Mucosa of rectum (tissue), 2 donors: Measurements from ENCODE around the gene VSIR.

Experiments
- H3K27ac ChIP-seq, 2 donors: one replicate each; pipeline ENCODE4 v1.7.0; 2013; ENCODE audit warnings: inconsistent platforms in 2 of 2, low read depth in 2 of 2, low read length in 2 of 2
- H3K27me3 ChIP-seq, 2 donors: one replicate each; pipeline ENCODE4 v1.7.0; 2013; ENCODE audit warnings: low read length in 2 of 2; ENCODE audit not compliant: control insufficient read depth in 2 of 2, insufficient read depth in 2 of 2
- H3K36me3 ChIP-seq, 2 donors: one replicate each; pipeline ENCODE4 v1.7.0; 2013; ENCODE audit warnings: low read length in 2 of 2; ENCODE audit not compliant: control insufficient read depth in 2 of 2, insufficient read depth in 2 of 2
- H3K4me1 ChIP-seq, 2 donors: one replicate each; pipeline ENCODE4 v1.7.0; 2013; ENCODE audit warnings: low read length in 2 of 2, mild to moderate bottlenecking in 1 of 2; ENCODE audit not compliant: control insufficient read depth in 2 of 2, insufficient read depth in 2 of 2
- H3K4me3 ChIP-seq, 2 donors: one replicate each; pipeline ENCODE4 v1.7.0; 2013; ENCODE audit warnings: low read length in 2 of 2
- H3K9ac ChIP-seq, 2 donors: one replicate each; pipeline ENCODE4 v1.7.0; 2013; ENCODE audit warnings: low read length in 2 of 2, low read depth in 1 of 2, mild to moderate bottlenecking in 1 of 2
- H3K9me3 ChIP-seq, 2 donors: one replicate each; pipeline ENCODE4 v1.7.0; 2013; ENCODE audit warnings: low read length in 2 of 2; ENCODE audit not compliant: control insufficient read depth in 2 of 2
- donor health status: healthy.
- donor health status: Normal muscosa, but diverticular disease.

The VSIR gene

GRCh38 chr10:71765176-71765904, 8.0 kb downstream of the VSIR start:
- Histone ChIP-seq H3K27ac (peak overlapping the region; percentile 97), H3K9me3 (no peaks in the 10 kb centered on the region), H3K9ac (peak overlapping the region in 1 of 2 donors; percentile 21), H3K27me3 (no peaks in the 10 kb centered on the region), H3K4me3 (no peak overlapping the region), H3K4me1 (peaks cover 64 to 65% of the 10 kb centered on the region in 2 donors), H3K36me3 (peaks cover 15 to 30% of the 10 kb centered on the region in 2 donors)

GRCh38 chr10:71763352-71764127, 9.8 kb downstream of the VSIR start:
- no peaks in the 10 kb centered on the region for H3K9me3 ChIP-seq
- peaks cover 18 to 34% of the 10 kb centered on the region in 2 donors for H3K36me3 ChIP-seq
- no peak overlapping the region for H3K4me3 ChIP-seq
- H3K27ac ChIP-seq, result no peak overlapping the region
- no peak overlapping the region for H3K9ac ChIP-seq
- H3K4me1 ChIP-seq, result peaks cover 51 to 54% of the 10 kb centered on the region in 2 donors
- no peaks in the 10 kb centered on the region for H3K27me3 ChIP-seq

- Histone ChIP-seq H3K9ac (peak overlapping the region in 1 of 2 donors; percentile 5), H3K36me3 (peaks cover 26 to 40% of the 10 kb centered on the region in 2 donors)
Measured at GRCh38 chr10:71762324-71762723, 11.0 kb downstream of the VSIR start.

GRCh38 chr10:71761541-71762113, 11.7 kb downstream of the VSIR start:
- no peak overlapping the region for H3K9ac ChIP-seq
- H3K4me1 ChIP-seq, result peaks cover 37 to 39% of the 10 kb centered on the region in 2 donors
- H3K27ac ChIP-seq, result no peak overlapping the region
- H3K36me3 ChIP-seq, result peaks cover 26 to 40% of the 10 kb centered on the region in 2 donors
- H3K27me3 ChIP-seq, result no peaks in the 10 kb centered on the region
- no peaks in the 10 kb centered on the region for H3K9me3 ChIP-seq
- H3K4me3 ChIP-seq, result no peak overlapping the region

More at GRCh38 chr10:71762324-71762723, 11.0 kb downstream of the VSIR start:
- H3K4me3 ChIP-seq, result no peak overlapping the region
- peaks cover 39 to 44% of the 10 kb centered on the region in 2 donors for H3K4me1 ChIP-seq
- H3K27ac ChIP-seq, result no peak overlapping the region
- no peaks in the 10 kb centered on the region for H3K9me3 ChIP-seq
- no peaks in the 10 kb centered on the region for H3K27me3 ChIP-seq

- H3K9me3 ChIP-seq, result no peaks in the 10 kb centered on the region
- no peak overlapping the region for H3K27ac ChIP-seq
- no peaks in the 10 kb centered on the region for H3K27me3 ChIP-seq
- peaks cover 31 to 34% of the 10 kb centered on the region in 2 donors for H3K4me1 ChIP-seq
- H3K36me3 ChIP-seq, result peaks cover 26 to 37% of the 10 kb centered on the region in 2 donors
- H3K4me3 ChIP-seq, result no peak overlapping the region
- no peak overlapping the region for H3K9ac ChIP-seq
Measured at GRCh38 chr10:71761105-71761511, 12.2 kb downstream of the VSIR start.

- Histone ChIP-seq H3K9me3 (no peaks in the 10 kb centered on the region), H3K9ac (peak overlapping the region in 1 of 2 donors; percentile 23), H3K27ac (peak overlapping the region; percentile 71 to 73), H3K36me3 (peaks cover 33 to 36% of the 10 kb centered on the region in 2 donors), H3K4me1 (peaks cover 35 to 42% of the 10 kb centered on the region in 2 donors), H3K4me3 (no peak overlapping the region), H3K27me3 (no peaks in the 10 kb centered on the region)
Measured at GRCh38 chr10:71757399-71757922, 15.9 kb downstream of the VSIR start.

- Histone ChIP-seq H3K4me3 (no peak overlapping the region), H3K4me1 (peaks cover 38 to 44% of the 10 kb centered on the region in 2 donors), H3K36me3 (peaks cover 37 to 38% of the 10 kb centered on the region in 2 donors), H3K27ac (peak overlapping the region; percentile 71 to 73), H3K9ac (peak overlapping the region in 1 of 2 donors; percentile 23), H3K27me3 (no peaks in the 10 kb centered on the region), H3K9me3 (no peaks in the 10 kb centered on the region)
Measured at GRCh38 chr10:71756311-71757191, 16.8 kb downstream of the VSIR start.

- peaks cover 34 to 36% of the 10 kb centered on the region in 2 donors for H3K4me1 ChIP-seq
- H3K9ac ChIP-seq, result peak overlapping the region in 1 of 2 donors; percentile 41
- peak overlapping the region; percentile 10 to 40 for H3K27ac ChIP-seq
- no peaks in the 10 kb centered on the region for H3K27me3 ChIP-seq
- H3K36me3 ChIP-seq, result peaks cover 32% of the 10 kb centered on the region in 2 donors
- no peak overlapping the region for H3K4me3 ChIP-seq
- no peaks in the 10 kb centered on the region for H3K9me3 ChIP-seq
Measured at GRCh38 chr10:71755179-71755879, 18.0 kb downstream of the VSIR start.

GRCh38 chr10:71754562-71754961, 18.8 kb downstream of the VSIR start:
- H3K4me1 ChIP-seq, result peaks cover 39 to 41% of the 10 kb centered on the region in 2 donors
- H3K36me3 ChIP-seq, result peaks cover 32 to 39% of the 10 kb centered on the region in 2 donors
- no peaks in the 10 kb centered on the region for H3K27me3 ChIP-seq
- H3K27ac ChIP-seq, result peak overlapping the region; percentile 49 to 75
- peak overlapping the region in 1 of 2 donors; percentile 10 for H3K9ac ChIP-seq
- H3K9me3 ChIP-seq, result no peaks in the 10 kb centered on the region
- no peak overlapping the region for H3K4me3 ChIP-seq
